ENCODE results near the gene ATG2A.

ATG2A gene

DNA sequence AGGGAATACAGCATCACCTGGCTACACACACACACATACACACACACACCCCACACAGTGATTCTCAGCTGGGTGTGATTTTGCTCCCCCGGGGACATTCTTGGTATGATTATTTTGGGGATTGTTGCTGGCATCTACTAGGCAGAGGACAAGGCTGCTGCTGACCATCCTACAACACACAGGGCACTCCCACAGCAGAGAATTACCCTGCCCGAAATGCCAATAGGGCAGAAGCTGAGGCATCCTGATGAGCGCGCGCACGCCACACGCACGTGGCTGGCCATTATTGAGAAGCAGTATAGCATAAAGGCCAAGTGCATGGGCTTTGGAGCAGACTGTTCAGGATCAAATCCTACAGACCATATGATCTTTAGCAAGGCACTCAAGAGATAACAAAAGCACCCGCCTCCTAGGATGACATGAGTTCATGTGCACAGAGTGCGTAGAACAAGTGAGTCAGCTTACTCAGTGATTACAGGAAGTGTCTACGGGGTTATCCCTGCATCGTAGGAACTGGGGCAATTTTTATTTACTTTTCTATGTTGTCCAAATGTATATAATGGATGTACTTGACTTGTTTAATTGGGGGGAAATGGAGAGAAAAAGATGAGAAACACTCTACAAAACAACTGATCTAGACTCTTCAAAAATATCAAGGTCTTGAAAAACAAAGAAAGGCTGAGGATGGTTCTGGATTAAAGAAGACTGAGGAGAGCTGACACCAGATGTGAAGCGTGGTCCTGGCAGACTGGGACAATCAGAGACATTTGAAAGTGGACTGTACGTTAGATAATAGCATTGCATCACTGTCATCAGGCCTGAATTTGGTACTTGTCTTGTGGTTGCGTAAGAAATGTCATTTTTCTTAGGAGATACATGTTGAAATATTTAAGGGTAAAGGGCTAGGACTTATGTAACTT is 31.4 kb downstream of the ATG2A start:
- DNase-seq (ENCODE audit: low read depth, low spot score) = no peak

DNA sequence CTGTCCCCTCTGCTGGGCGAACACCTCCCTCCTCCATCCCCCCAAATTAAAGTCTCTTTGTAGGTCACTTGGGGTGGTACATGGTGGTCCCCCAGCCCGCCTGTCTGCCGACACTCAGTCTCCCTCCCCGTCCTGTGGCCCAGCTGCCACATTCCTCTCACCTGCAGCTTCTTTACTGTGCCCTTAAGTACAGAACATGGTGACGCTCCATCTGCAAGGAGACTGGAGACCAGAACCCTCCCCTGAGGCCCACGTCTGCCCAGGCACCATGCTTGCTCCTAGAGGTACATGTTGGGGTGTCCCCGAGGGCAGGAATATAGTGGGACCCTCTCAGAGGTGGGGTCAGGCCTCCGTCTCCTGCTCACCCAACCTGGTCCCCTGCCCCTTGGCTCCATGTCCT is 33.0 kb downstream of the ATG2A start:
- no peak for DNase-seq (ENCODE audit: low read depth, low spot score)

DNA sequence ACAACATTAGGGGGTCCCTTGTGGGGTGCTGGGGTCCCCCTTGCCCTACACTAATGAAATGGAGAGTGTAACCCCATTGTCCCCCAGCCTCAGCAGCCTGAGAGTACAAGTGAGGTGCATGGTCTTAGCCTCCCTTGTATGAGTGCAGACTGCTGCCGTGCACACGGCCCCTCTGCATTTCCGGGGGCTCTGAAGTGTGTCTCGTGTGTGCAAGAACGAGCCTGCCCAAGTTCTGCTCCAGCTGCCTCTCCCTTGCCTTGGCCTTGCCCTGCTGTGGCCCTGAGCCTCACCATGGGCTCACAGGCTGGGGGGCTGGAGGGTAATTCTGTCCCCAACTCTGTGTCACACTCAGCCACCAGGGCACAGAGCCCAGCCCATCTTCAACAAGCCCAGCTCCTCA is 33.4 kb downstream of the ATG2A start:
- no peak for DNase-seq (ENCODE audit: low read depth, low spot score)

DNA sequence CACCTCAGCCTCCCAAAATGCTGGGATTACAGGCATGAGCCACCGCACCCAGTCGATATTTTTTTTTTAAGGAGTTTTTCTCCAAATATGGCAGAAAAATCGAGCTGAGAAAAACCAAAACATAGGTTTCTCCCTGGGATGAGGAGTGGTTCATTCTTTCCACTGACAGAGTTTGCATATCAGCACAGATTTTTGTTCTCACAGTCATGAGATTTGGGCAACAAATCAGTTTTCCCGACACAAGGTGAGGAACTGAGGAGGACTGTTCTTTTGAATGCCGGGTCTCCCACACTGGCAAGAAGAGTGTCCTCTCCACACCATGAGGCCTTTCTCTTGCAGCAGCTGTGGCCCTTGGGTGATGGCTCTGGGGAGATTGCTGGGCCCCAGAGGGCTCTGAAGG is 34.8 kb downstream of the ATG2A start:
- no peak for DNase-seq (ENCODE audit: low read depth, low spot score)

DNA sequence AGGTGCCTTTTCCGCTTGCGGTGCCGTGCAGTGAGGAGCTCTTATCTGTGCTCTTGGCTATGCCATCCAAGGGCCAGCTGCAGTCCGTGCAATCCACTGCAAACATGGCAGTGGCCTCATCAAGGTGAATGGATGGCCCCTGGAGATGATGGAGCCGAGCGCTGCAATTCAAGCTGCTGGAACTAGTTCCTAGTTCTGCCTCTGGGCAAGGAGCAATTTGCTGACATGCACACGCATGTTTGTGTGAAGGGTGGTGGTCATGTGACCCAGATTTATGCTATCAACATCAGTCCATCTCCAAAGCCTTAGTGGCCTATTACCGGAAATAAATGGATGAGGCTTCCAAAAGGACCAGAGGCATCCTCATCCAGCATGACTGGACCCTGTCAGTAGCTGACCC is 35.5 kb downstream of the ATG2A start:
- no peak for DNase-seq (ENCODE audit: low read depth, low spot score)

DNA sequence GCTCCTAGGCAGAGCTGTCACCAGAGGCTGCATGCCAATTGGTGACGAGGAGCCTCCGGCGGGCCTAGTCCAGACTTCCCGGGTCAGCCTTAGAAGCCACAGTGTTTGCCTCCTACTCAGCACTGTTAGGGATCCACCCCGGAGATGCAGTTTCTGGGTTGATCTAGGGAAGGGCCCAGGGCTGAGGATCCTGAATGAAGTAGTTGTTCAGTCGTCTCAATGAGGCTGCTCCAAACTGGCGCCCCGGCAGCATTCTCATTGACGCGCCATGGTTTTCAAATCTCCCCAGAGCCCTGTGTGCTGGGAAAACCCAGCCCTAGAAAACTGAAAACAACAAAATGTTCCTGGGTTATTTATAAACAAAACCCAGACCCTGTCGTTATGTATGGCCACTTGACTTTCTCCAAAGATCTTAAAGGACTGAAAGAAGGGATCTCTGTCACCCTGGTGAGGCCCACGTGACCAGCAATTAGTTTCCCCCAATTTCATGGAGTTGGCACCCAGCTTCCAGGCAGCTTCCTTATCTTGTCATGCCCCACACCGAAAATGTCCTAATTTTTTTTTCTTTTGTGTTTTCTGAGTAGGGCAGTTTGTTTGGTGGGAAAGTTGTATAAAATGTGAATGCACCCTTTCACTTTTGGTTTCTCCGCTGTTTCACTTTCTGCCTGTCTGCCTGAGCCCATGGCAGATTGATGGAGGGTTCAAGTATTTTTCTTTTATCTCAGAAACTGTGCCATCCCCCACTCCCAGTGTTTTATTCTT is 36.6 kb downstream of the ATG2A start:
- no peak for DNase-seq (ENCODE audit: low read depth, low spot score)

DNA sequence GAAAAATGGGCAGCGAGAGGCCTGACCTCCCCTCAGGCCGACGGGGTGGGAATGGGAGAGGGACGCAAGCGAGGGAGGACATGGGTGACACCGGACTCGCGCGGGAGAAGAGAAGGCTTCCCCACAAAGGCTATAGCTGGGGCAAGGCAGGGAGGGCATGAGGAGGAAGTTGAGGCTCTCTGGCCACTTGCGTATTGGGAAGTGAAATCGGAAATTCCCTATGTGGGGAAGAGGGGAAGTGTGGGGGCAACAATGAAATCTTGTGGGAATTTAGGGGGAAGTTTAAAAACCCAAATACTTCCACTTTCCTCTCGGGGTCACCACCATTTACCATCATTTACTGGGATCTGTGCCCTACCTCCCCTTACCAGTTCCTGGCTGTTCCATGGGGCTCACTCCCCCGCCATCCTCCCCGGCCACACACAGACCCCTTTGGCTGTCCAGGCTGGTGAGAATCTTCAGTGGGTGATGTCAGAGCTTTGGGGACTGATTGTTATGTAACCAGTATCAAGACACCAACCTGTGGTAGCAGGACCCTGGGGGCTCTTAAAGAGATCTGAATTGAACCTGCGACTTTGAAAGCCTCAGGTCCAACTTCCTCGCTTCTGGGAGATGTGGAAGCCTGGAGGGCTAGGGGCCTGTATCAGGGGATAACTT is 37.6 kb downstream of the ATG2A start:
- no peak for DNase-seq (ENCODE audit: low read depth, low spot score)

DNA sequence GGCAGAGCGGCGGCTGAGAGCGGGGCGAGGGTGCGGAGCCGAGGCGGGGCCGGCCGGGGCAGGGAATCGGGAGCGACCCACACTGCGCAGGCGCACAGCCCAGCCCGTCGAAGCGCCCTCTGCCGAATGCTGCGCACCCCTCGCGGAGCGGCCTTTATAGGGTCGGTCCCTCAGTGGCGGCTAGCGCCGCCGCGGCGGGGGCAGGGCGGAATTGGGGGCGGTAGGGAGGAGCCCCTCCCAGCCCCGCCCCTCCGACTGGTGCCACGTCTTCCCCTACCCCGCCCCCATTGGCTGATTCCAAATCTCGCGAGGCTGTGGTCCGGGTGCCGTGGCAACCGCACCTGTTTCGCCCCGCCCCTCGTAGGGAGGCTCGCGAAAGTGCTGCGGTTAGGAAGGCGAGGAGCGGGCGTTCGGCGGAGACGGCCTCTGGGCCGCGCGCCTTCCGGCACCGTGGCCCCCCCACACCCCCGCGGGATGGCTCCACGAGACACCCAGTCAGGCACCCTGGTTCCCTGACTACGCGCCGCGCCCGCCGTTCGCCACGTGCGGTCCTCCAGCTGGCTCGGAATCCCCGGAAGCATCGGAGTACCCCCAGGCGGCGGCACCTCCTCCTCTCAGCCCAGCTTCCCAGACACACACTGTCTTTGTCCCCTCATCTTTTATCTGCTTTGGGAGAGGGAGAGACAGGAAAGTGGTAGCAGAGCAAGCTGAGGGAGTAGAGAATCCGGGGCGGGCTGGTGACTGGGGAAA is 38.3 kb downstream of the ATG2A start, which contains the start of gene EHD1:
EHD1 (minus strand) TSS at position 128 of the 750 bp plus-strand sequence. CDS start 157 bp downstream, outside the sequence.
- DNase-seq (ENCODE audit: low read depth, low spot score) = peak; percentile 89

DNA sequence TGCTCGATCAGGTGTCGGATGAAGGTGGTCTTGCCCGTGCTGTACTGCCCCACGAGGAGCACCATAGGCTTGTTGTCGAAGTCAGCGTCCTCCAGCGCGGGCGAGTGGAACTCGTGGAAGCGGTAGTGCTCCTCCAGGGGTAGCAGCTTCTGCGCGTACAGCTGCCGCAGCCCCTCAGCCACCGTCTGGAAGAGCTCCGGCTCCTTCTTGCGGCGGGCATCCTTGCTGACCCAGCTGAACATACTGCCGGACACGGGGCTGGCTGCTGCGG is 38.9 kb downstream of the ATG2A start:
- no peak for DNase-seq (ENCODE audit: low read depth, low spot score)

DNA sequence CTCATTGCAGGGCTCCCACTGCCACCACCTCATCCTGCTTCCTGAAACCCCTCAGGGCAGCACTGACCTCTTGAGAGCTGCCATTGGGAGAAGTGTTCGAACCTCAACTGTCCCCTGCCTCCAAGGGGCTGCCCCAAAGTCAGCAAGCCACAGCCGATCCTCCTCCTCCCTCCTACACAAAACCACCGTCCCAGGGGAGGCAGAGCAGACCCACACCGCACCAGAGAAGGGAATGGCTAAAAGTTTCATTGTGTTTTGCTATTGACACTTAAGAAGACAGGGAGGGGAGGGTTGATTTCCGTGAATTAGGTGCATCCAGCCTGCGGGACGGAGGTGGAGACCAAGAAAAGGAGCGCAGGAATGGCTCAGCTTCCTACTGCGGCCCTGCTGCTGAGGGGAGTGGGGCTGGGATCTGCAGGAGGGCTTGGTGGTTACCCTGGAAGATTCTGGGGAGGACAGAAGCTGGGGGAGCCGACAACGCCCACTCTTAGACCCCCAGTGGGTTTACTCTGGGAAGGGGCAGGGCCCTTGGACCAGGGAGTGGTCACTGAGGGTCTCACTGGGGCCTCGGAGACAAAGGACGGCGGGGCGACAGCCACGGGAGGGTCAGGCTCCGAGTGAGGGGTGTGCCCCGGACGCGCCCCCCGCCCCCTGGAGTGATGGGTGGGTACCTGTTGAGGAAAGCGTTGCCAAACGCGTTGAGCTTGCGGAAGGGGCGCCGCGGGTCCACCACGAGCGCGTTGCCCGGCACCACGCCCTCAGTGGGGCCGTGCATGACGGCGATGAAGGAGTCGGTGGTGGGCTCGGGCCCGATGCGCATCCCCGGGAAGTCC is 39.4 kb downstream of the ATG2A start:
- DNase-seq (ENCODE audit: low read depth, low spot score) = no peak

DNA sequence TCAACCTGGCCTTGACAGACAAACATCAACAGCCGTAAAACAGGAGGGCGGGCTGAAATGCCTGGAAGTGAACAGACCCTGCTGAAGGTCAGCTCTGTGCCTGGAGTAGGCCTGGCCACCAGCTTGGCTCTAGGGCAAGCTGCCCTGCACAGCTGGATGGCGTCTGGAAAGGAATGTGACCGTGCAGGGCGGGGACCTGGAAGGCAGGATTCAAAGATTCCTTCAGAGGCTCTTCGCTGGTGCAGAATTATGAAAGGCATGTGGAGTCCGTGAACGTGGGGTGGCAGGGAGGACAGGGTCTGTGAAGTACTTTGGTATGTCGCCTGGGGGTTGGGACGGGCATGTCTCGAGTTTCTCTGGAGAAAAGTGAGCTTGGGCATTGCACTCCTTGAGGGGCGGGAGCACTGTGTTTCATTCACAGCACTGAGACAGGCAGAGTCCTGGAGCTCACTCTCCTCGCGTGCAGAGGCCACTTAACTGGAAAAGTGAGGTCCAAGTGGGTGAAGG is 40.1 kb downstream of the ATG2A start:
- DNase-seq (ENCODE audit: low read depth, low spot score) = no peak

DNA sequence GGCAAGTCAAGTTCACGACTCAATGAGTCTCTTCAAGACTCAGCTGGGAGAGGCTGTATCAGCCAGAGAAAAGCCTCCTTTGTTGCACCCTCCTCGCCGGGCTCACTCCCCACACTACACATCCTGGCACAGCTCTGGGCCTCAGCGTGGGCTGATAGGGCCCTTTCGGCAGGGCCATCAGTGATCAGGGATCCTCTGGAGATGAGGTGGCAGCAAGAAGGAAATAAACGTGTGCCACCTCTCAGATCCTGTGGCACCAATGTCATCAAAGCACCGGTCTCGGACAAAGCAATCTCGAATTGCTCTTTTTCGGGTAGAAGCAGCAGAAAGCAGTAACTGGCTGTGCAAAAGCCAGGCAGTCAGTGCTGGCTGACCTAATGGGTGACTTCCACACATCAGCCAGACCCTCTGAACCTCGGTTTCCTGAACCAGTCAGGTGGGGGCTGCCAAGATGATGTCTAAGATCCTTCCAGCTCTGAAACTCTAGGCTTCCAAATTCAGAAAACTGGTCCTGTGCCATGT is 40.7 kb downstream of the ATG2A start:
- no peak for DNase-seq (ENCODE audit: low read depth, low spot score)

DNA sequence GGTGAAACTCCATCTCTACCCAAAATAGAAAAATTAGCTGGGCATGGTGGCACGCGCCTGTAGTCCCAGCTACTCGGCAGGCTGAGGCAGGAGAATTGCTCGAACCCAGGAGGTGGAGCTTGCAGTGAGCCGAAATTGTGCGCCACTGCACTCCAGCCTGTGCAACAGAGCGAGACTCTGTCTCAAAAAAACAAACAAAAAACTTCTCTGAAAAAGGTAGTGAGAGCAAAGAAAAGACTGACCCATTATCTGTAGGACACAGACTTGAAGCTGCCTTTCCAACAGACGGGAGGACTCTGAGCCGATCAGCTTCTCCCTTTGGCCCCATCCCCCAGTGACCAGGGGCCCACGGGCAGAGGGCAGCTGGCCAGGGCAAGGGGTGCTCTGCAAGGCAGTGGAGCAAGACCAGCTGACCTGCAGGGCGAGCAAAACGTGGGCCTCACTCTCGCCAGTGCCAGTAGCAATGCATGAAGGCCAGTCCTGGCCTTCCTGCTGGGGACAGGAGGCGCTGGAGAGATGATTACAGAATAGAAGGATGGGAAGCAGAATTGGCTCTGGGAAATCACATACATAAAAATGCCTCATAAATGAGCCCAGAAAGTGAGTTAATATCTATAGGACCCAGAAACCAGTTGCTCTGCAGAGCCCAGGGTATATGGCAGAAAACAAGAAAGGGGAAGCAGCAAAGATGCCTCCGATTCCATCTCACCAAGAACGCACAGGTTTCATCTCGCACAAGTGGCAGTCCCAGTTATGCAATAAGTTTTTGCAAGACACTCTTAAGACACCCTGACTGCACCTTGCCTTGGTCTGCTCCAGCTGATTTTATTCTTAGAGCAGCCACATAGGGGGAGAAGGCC is 41.4 kb downstream of the ATG2A start:
- DNase-seq (ENCODE audit: low read depth, low spot score) = no peak

DNA sequence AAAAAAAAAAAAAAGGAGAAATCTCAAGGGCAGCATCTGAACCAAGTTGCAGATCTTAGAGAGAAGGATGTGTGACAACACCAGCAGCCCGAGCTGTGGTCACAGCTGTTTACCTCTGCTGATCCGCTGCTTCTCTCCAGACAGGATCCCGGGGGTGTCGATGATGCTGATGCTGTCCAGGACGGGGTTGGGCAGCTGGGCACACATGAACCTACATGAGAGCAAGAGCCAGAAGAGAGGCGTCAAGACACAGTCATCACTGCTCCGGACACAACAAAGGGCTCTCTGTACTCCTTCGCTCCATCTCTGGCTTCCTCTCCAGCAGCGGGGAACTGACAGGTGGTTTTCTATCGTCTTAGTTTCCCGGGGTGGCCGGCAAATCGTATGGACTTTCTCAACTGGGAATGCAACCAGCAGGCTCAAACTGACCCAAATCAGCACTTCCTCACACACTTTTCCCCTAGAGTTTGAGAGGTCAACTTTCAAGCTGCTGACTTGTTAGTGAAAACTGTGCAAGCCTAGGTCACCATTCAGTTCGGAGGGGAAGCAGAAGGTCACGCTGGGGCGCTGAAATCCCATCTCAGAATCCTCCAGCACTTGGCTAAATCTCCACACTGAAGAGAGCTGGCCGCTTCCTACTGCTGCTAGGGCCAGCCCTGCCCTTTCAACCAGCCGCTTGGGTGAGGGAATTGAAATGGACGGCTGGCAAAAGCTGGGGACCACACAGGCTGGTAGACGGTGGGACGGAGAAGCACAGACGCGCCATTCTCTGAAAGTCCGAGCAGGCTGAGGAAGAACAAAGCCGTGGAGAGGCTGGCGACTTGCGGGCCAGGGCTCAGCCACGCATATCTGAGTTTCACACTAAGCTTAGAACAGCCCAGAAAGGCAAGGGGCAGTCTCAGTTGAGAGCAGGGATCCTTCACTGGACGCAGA is 42.4 kb downstream of the ATG2A start:
- DNase-seq (ENCODE audit: low read depth, low spot score) = no peak

DNA sequence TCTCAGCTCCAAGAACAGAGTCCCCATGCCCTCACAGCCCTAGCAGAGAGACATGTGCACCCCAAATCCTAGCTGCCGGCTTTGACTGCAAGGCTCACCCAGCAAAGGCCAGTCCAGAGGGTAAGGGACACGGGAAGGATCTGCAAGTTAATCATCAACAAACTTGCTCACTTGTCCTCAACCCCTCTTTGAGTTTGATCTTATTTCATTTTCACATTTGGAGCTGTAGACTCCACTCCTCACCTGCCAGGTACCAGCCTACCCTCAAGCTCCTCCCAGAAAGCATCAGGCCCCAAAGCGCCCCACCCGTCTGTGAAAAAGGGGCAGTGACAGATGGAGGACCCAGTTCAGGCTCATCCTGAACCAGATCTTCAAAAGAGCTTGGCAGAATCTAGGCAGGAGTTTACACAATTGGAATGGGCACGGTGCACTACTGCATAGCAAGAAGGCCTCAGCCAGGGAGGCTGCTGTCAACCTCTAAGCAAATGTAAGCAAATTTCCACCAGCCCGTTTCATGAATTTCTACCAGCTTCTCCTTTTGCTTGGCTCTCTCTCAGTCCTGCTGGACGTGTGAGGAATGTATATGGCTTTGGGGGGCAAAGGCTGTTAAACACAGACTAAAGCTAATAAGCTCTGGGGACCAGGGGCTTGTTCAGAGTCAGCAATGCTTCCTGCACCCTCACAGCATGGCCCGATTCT is 44.1 kb downstream of the ATG2A start:
- no peak for DNase-seq (ENCODE audit: low read depth, low spot score)

DNA sequence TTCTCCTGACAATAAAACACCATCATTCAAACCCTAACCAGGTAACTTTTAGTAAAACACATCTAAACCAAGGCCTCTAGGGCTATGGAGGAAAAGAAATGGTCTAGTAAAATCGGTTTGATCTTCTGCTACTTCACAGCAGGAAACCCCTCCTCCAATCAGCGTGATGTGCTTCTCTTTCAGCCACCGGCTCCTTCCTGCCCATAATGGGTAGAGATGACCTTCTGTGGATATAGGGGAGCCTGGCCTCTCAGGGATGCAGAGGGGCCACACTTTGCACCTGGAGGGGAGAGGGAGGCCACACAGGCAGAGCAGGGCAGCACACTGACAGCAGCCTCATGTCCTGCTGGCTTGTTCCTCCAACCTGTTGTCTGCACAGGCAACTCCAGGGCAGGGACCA is 45.5 kb downstream of the ATG2A start:
- no peak for DNase-seq (ENCODE audit: low read depth, low spot score)

DNA sequence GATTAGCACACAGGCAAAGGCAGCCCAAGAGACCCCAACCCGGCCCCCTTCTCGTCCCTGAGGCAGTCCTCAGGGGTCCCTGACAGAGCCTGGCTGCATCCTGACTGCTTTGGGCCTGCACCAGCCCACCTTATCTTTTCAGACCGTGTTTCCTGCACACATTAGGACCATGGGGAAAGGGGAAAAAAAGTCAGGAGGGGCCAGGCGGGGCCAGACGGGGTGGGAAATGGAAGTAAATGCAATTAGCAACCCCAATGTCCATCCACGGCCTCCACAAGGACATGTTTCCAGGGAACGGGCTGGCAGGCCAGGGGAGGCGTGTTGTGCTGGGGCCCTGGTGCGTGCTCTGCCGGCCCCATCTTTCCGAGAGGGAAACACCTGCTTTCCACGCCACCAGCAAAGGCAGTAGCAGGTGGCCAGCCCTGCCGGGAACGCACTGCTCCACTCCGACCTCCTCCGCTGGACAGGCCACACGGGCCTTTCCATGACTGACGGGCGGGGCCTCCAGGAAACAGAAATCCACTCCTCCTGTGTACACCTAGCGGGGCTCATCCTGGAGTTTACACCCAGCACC is 46.0 kb downstream of the ATG2A start:
- no peak for DNase-seq (ENCODE audit: low read depth, low spot score)
